ENCODE data around the gene PFKFB1. TPM values are rescaled to one million over a fixed set of nuclear protein-coding genes. Genes with fewer than 3 reads are reported as not detected.

Gene PFKFB1
- polyA plus RNA-seq, 1 donor (not counting 4 experiments of a cell fraction or from before 2014, with no cell fraction given): 0.33 TPM

GRCh38 chrX:55004231-55004630 lies 10.2 kb upstream of the PFKFB1 start:
- FAIRE-seq (no peak), DNase-seq (ENCODE audit: low read depth, low spot score) (no peak)
- H3K27ac ChIP-seq (ENCODE audit: control insufficient read depth, insufficient read depth, low read length): no peak overlapping the region
- peaks cover 24% of the 10 kb centered on the region for H3K79me2 ChIP-seq (ENCODE audit: control insufficient read depth, insufficient read depth, low read length)
- no peaks in the 10 kb centered on the region for H3K27me3 ChIP-seq (ENCODE audit: control insufficient read depth, extremely low read depth, insufficient read depth, low read length)
- H3K4me2 ChIP-seq (ENCODE audit: control insufficient read depth, extremely low read depth, insufficient read depth, low read depth, low read length): no peak overlapping the region
- TF ChIP-seq EZH2 (IDR thresholded peaks at IDR 0.05; ENCODE audit: low read length): no peak
- no peak overlapping the region for H2AFZ ChIP-seq (ENCODE audit: control insufficient read depth, low read length)
- no peaks in the 10 kb centered on the region for H3K9me3 ChIP-seq (ENCODE audit: control insufficient read depth, low read depth, low read length)
- no peaks in the 10 kb centered on the region for H3K9me1 ChIP-seq (ENCODE audit: control insufficient read depth, extremely low read depth, insufficient read depth, low read length)
- no peak overlapping the region for H3K9ac ChIP-seq (ENCODE audit: control insufficient read depth, extremely low read depth, insufficient read depth, low read length)
- H3K4me1 ChIP-seq (ENCODE audit: control insufficient read depth, extremely low read depth, insufficient read depth, low read length): peaks cover 29% of the 10 kb centered on the region
- H3K36me3 ChIP-seq (ENCODE audit: control insufficient read depth in 2 of 2, extremely low read depth in 1 of 2, insufficient read depth in 2 of 2, low read length in 2 of 2): peaks cover 2 to 17% of the 10 kb centered on the region in 2 experiments
- no peak overlapping the region for H3K4me3 ChIP-seq (ENCODE audit: control insufficient read depth in 2 of 3, extremely low read depth in 1 of 3, insufficient read depth in 2 of 3, low read depth in 1 of 3, low read length in 3 of 3)
- dilution Hi-C loops (cut with MboI; ENCODE audit: extremely low pct_ligation_motif_present, low sequenced_read_pairs): no loop called here
- no peaks in the 10 kb centered on the region for H4K20me1 ChIP-seq (ENCODE audit: control insufficient read depth, extremely low read depth, insufficient read depth, low read length)

DNA sequence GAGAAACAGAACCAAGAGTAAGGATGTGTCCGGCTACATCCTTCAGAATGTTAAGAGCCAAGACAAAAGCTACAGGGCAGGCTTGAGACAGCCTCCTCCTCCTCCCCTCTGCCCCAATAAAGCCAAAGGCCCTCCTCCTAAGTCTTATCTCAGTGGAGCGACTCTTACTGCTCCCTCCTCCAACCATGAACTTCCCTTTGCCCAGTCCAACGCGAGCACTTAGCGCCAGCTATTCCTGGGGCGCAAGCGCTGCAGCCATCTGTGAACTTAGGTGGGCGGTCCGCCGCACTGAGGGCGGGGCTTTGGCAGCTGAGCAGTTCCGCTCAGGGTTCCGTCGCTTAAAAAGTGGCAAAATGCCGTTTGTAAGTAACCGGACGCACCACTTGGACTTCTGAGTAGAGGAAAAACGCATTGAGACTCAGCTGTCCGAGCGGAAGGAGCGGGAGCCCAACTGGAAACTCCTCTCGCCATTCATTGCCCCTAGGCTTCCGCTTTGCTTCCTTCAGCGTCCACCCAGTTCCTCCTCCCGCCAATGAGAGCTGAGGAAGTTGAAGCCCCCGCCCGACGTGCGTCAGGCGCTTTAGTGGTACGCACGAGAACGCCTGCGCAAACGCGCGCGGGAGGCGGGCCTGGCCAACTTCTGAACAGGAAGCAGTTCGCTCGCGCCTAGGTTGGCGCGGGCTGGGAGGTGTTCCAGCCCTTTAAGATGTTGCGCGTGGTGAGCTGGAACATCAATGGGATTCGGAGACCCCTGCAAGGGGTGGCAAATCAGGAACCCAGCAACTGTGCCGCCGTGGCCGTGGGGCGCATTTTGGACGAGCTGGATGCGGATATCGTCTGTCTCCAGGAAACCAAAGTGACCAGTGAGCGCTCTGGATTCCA lies 6.0 kb upstream of the PFKFB1 start, which contains the start of gene APEX2:
Gene APEX2 (plus strand): TSS at position 647 of the 882 bp plus-strand sequence. CDS start 60 bp downstream, at position 707.
- Histone ChIP-seq H3K9ac (ENCODE audit: control insufficient read depth, extremely low read depth, insufficient read depth, low read length) (peak within 1 kb of the TSS; percentile 86), H3K27me3 (ENCODE audit: control insufficient read depth, extremely low read depth, insufficient read depth, low read length) (no peaks in the 10 kb centered on the region), H3K9me1 (ENCODE audit: control insufficient read depth, extremely low read depth, insufficient read depth, low read length) (no peaks in the 10 kb centered on the region), H3K4me3 (ENCODE audit: control insufficient read depth in 2 of 3, extremely low read depth in 1 of 3, insufficient read depth in 2 of 3, low read depth in 1 of 3, low read length in 3 of 3) (peak within 1 kb of the TSS; percentile 57 to 81 (median 78)), H2AFZ (ENCODE audit: control insufficient read depth, low read length) (peak within 1 kb of the TSS; percentile 91), H3K79me2 (ENCODE audit: control insufficient read depth, insufficient read depth, low read length) (peaks cover 24% of the 10 kb centered on the region), H3K36me3 (ENCODE audit: control insufficient read depth in 2 of 2, extremely low read depth in 1 of 2, insufficient read depth in 2 of 2, low read length in 2 of 2) (peaks cover 2 to 9% of the 10 kb centered on the region in 2 experiments), H3K9me3 (ENCODE audit: control insufficient read depth, low read depth, low read length) (no peaks in the 10 kb centered on the region), H4K20me1 (ENCODE audit: control insufficient read depth, extremely low read depth, insufficient read depth, low read length) (no peaks in the 10 kb centered on the region), H3K27ac (ENCODE audit: control insufficient read depth, insufficient read depth, low read length) (peak within 1 kb of the TSS; percentile 88), H3K4me1 (ENCODE audit: control insufficient read depth, extremely low read depth, insufficient read depth, low read length) (peaks cover 6% of the 10 kb centered on the region), H3K4me2 (ENCODE audit: control insufficient read depth, extremely low read depth, insufficient read depth, low read depth, low read length) (peak within 1 kb of the TSS; percentile 80)
- dilution Hi-C loops (cut with MboI; ENCODE audit: extremely low pct_ligation_motif_present, low sequenced_read_pairs): no loop called here
- FAIRE-seq (peak; percentile 84), DNase-seq (ENCODE audit: low read depth, low spot score) (no peak)
- no peak for TF ChIP-seq EZH2 (IDR thresholded peaks at IDR 0.05; ENCODE audit: low read length)
- TF ChIP-seq CTCF (optimal IDR thresholded peaks at IDR 0.05 in 1 of 3, IDR thresholded peaks at IDR 0.05 in 1 of 3, conservative IDR thresholded peaks at IDR 0.05 in 1 of 3; ENCODE audit: extremely low read depth in 1 of 3, insufficient read depth in 2 of 3, low read length in 3 of 3): no peak
